Natural killer cell (primary cell): ENCODE results near the gene TRAF3. TPM values are rescaled to one million over a fixed set of nuclear protein-coding genes. Genes with fewer than 3 reads are reported as not detected.
A peak's percentile ranks its signal among the peaks of the same experiment; 100 is the strongest.

ENCODE experiments used
- ATAC-seq, 3 donors: fragments of 150-1000 bp in 2 of 3; fragments of 200-7000 bp in 1 of 3; cut with Tn5 transposase; 1 replicate in 1 of 3; 2 replicates in 2 of 3; pipeline ENCODE4 v1.10.0; 2021; ENCODE audit warnings: mild to moderate bottlenecking in 2 of 3, moderate library complexity in 2 of 3
- DNase-seq, 2 donors: peaks; one replicate each; pipeline versions ENCODE4 v3.0.0 to v3.0.0-alpha.2; 2013 to 2021; ENCODE audit warnings: mixed read lengths in 1 of 2
- H3K27ac ChIP-seq: one replicate; pipeline ENCODE4 v1.5.1; 2013; ENCODE audit warnings: mild to moderate bottlenecking, low read length
- H3K27me3 ChIP-seq: one replicate; pipeline ENCODE4 v1.6.1; 2013; ENCODE audit warnings: low read length; ENCODE audit not compliant: control insufficient read depth, insufficient read depth
- H3K36me3 ChIP-seq: one replicate; pipeline ENCODE4 v1.6.1; 2013; ENCODE audit warnings: low read length; ENCODE audit not compliant: control insufficient read depth, insufficient read depth
- H3K4me1 ChIP-seq: one replicate; pipeline ENCODE4 v1.6.1; 2013; ENCODE audit warnings: low read length; ENCODE audit not compliant: control insufficient read depth, insufficient read depth
- H3K4me3 ChIP-seq: one replicate; pipeline ENCODE4 v1.5.1; 2013; ENCODE audit warnings: low read length
- H3K9me3 ChIP-seq: one replicate; pipeline ENCODE4 v1.6.1; 2013; ENCODE audit warnings: low read length; ENCODE audit not compliant: control insufficient read depth, insufficient read depth
- H3K27ac Mint-ChIP-seq, 2 donors: one replicate each; pipeline ENCODE4 v1.8.0; 2022; ENCODE audit warnings: mild to moderate bottlenecking in 2 of 2, mixed read lengths in 2 of 2, moderate library complexity in 1 of 2
- H3K27me3 Mint-ChIP-seq, 2 donors: one replicate each; pipeline ENCODE4 v1.8.0; 2022; ENCODE audit warnings: low read depth in 2 of 2, mixed read lengths in 2 of 2
- H3K36me3 Mint-ChIP-seq: one replicate; pipeline ENCODE4 v1.8.0; 2022; ENCODE audit warnings: mixed read lengths
- H3K4me1 Mint-ChIP-seq, 2 donors: one replicate each; pipeline ENCODE4 v1.8.0; 2022; ENCODE audit warnings: mixed read lengths in 2 of 2
- H3K4me3 Mint-ChIP-seq: one replicate; pipeline ENCODE4 v1.8.0; 2022; ENCODE audit warnings: mild to moderate bottlenecking, moderate library complexity, mixed read lengths
- H3K9me3 Mint-ChIP-seq, 2 donors: one replicate each; pipeline ENCODE4 v1.8.0; 2022; ENCODE audit warnings: mixed read lengths in 2 of 2
- CTCF ChIP-seq: fragments of 200-600 bp; IDR thresholded peaks from one replicate; pipeline ENCODE4 v1.8.0; 2022; ENCODE audit warnings: antibody characterized with exemption
- WGBS: methylation state at CpG from one replicate; pipeline ENCODE4 v1.1.7; 2013; ENCODE audit warnings: missing lambda C conversion rate; ENCODE audit not compliant: insufficient coverage; 5-methylcytosine and 5-hydroxymethylcytosine counted together
- intact Hi-C: fragments of 100-400 bp; cut with micrococcal nuclease; formaldehyde crosslinking; loops from one replicate; pipeline ENCODE4 v1.14.2; 2022
- total RNA-seq, 4 donors: library from RNA; stranded (reverse); fragments of 120-200 nt in 1 of 4; gene quantifications; one replicate each; pipeline versions ENCODE4 v1.2.3 to v1.2.4, GENCODE V29; 2013 to 2022

The TRAF3 gene
- total RNA-seq, 3 donors from 2014 or later (not counting 1 experiment from before 2014, with no cell fraction given), result 21.0 to 31.6 (median 23.5) TPM

GRCh38 chr14:102897299-102898027, 120.2 kb downstream of the TRAF3 start:
- Mint-ChIP-seq H3K9me3 (no peaks in the 10 kb centered on the region), H3K4me3 (no peak overlapping the region), H3K27me3 (no peaks in the 10 kb centered on the region), H3K36me3 (no peaks in the 10 kb centered on the region), H3K27ac (no peak overlapping the region), H3K4me1 (peaks cover 15 to 16% of the 10 kb centered on the region in 2 donors)
- peaks cover 25% of the 10 kb centered on the region for H3K4me1 ChIP-seq
- H3K27ac ChIP-seq, result no peak overlapping the region
- no peaks in the 10 kb centered on the region for H3K9me3 ChIP-seq
- H3K4me3 ChIP-seq, result no peak overlapping the region
- no peaks in the 10 kb centered on the region for H3K27me3 ChIP-seq
- DNase-seq, result no peak
- intact Hi-C loops, result no loop called here
- no peak for ATAC-seq
- 96% methylated on average over 14 of the region's 14 CpGs for WGBS
- no peak for TF ChIP-seq CTCF
- peaks cover 14% of the 10 kb centered on the region for H3K36me3 ChIP-seq

- Mint-ChIP-seq H3K4me3 (no peak overlapping the region), H3K9me3 (no peaks in the 10 kb centered on the region), H3K36me3 (peaks cover 5% of the 10 kb centered on the region), H3K27ac (no peak overlapping the region), H3K27me3 (no peaks in the 10 kb centered on the region), H3K4me1 (peaks cover 23 to 24% of the 10 kb centered on the region in 2 donors)
- intact Hi-C loops, result no loop called here
- Histone ChIP-seq H3K27me3 (no peaks in the 10 kb centered on the region), H3K27ac (no peak overlapping the region), H3K4me3 (no peak overlapping the region), H3K4me1 (peaks cover 32% of the 10 kb centered on the region), H3K9me3 (no peaks in the 10 kb centered on the region), H3K36me3 (peaks cover 16% of the 10 kb centered on the region)
- ATAC-seq, result no peak
- 87% methylated on average over 5 of the region's 6 CpGs for WGBS
- DNase-seq, result no peak
- no peak for TF ChIP-seq CTCF
Measured at GRCh38 chr14:102898298-102898697, 121.0 kb downstream of the TRAF3 start.

- intact Hi-C loops, result no loop called here
- Histone ChIP-seq H3K4me3 (no peak overlapping the region), H3K27ac (peak overlapping the region; percentile 10), H3K9me3 (no peaks in the 10 kb centered on the region), H3K4me1 (peaks cover 34% of the 10 kb centered on the region), H3K36me3 (peaks cover 16% of the 10 kb centered on the region), H3K27me3 (no peaks in the 10 kb centered on the region)
- peaks cover 7% of the 10 kb centered on the region for H3K36me3 Mint-ChIP-seq
- TF ChIP-seq CTCF, result no peak
- H3K4me1 Mint-ChIP-seq, result peaks cover 30% of the 10 kb centered on the region in 2 donors
- H3K9me3 Mint-ChIP-seq, result no peaks in the 10 kb centered on the region
- 76% methylated on average over 18 of the region's 18 CpGs for WGBS
- ATAC-seq, result no peak
- no peak overlapping the region for H3K4me3 Mint-ChIP-seq
- H3K27me3 Mint-ChIP-seq, result no peaks in the 10 kb centered on the region
- DNase-seq, result no peak
- H3K27ac Mint-ChIP-seq, result peak overlapping the region in 1 of 2 donors; percentile 9
Measured at GRCh38 chr14:102898776-102899515, 121.7 kb downstream of the TRAF3 start.
